Kasumi-1 (cell line): ENCODE results near the gene PROCA1.
A peak's percentile ranks its signal among the peaks of the same experiment; 100 is the strongest.
"Not testable (repeated sequence)": the region's sequence is repeated elsewhere in the genome, so short reads cannot be mapped to it uniquely, and the experiment has no call there.

ENCODE experiments used
- DNase-seq, 2 experiments: peaks; one replicate each; lab custom pipeline; 2025; lab: John Stamatoyannopoulos, UW

The PROCA1 gene

GRCh38 chr17:28669918-28670317 is 41.8 kb downstream of the PROCA1 start:
- no peak for DNase-seq

GRCh38 chr17:28667870-28668269 is 43.8 kb downstream of the PROCA1 start:
- DNase-seq: no peak

GRCh38 chr17:28665994-28666393 is 45.7 kb downstream of the PROCA1 start:
- peak; percentile 22 to 31 for DNase-seq

- DNase-seq: no peak
These were observed 48.0 kb downstream of the PROCA1 start for GRCh38 chr17:28663723-28664122.

- DNase-seq: peak in 1 of 2 experiments; percentile 29
These were observed 49.2 kb downstream of the PROCA1 start for GRCh38 chr17:28662527-28662829.

GRCh38 chr17:28661635-28662526 is 49.8 kb downstream of the PROCA1 start, which contains the start of the genes SDF2 and SUPT6H:
TSS of gene SDF2 (minus strand) at chr17:28661906. CDS start at chr17:28661876, 30 bp downstream.
TSS of gene SUPT6H (plus strand) at chr17:28662205. CDS start at chr17:28673402, 11,197 bp downstream.
- DNase-seq: peak; percentile 92 to 95

GRCh38 chr17:28659497-28659881 is 52.2 kb downstream of the PROCA1 start:
- not testable (repeated sequence) for DNase-seq

GRCh38 chr17:28658766-28659496 is 52.8 kb downstream of the PROCA1 start:
- not testable (repeated sequence) for DNase-seq

- DNase-seq: not testable (repeated sequence)
These were observed 53.3 kb downstream of the PROCA1 start for GRCh38 chr17:28658342-28658741.

GRCh38 chr17:28657756-28658155 is 53.9 kb downstream of the PROCA1 start:
- DNase-seq: no peak

- no peak for DNase-seq
These were observed 56.5 kb downstream of the PROCA1 start for GRCh38 chr17:28655160-28655559.
